Heart right ventricle (tissue), 16 donors: ENCODE results near the gene CD247. TPM values are rescaled to one million over a fixed set of nuclear protein-coding genes. Genes with fewer than 3 reads are reported as not detected.
A peak's percentile ranks its signal among the peaks of the same experiment; 100 is the strongest.

Experiments used
- ATAC-seq, 8 donors: fragments of 200-7000 bp; cut with Tn5 transposase; one replicate each; pipeline ENCODE4 v1.9.1; 2020; ENCODE audit warnings: mild to moderate bottlenecking in 8 of 8, moderate library complexity in 8 of 8, moderate number of reproducible peaks in 1 of 8
- DNase-seq, 2 donors: peaks; one replicate each; pipeline ENCODE4 v3.0.0-alpha.2; 2020
- H3K27ac ChIP-seq, 10 donors: fragments of 200-600 bp; sonication (generic) in 2 of 10; one replicate each; pipeline versions ENCODE4 v1.5.0 to v1.8.0; 2020 to 2022; ENCODE audit warnings: mild to moderate bottlenecking in 3 of 10
- H3K27me3 ChIP-seq, 7 donors: fragments of 200-600 bp; one replicate each; pipeline ENCODE4 v1.8.0; 2021 to 2022; ENCODE audit warnings: mild to moderate bottlenecking in 2 of 7
- H3K36me3 ChIP-seq, 9 donors: fragments of 200-600 bp; sonication (generic) in 1 of 9; one replicate each; pipeline versions ENCODE4 v1.5.0 to v1.8.0; 2020 to 2022; ENCODE audit warnings: mild to moderate bottlenecking in 2 of 9
- H3K4me1 ChIP-seq, 9 donors: fragments of 200-600 bp; sonication (generic) in 1 of 9; one replicate each; pipeline versions ENCODE4 v1.5.0 to v1.8.0; 2020 to 2022; ENCODE audit warnings: mild to moderate bottlenecking in 4 of 9
- H3K4me3 ChIP-seq, 10 donors: fragments of 200-600 bp; sonication (generic) in 2 of 10; one replicate each; pipeline versions ENCODE4 v1.5.0 to v1.8.0; 2020 to 2022; ENCODE audit warnings: mild to moderate bottlenecking in 7 of 10, moderate library complexity in 2 of 10
- H3K9me3 ChIP-seq, 11 donors: fragments of 200-600 bp in 10 of 11; sonication (generic) in 2 of 11; one replicate each; pipeline versions ENCODE4 v1.5.0 to v1.8.0; 2013 to 2022; ENCODE audit warnings: mild to moderate bottlenecking in 2 of 11, control low read depth in 1 of 11, moderate library complexity in 1 of 11
- CTCF ChIP-seq, 9 donors: fragments of 200-600 bp; sonication (generic) in 2 of 9; IDR thresholded peaks; one replicate each; pipeline versions ENCODE4 v1.5.0 to v1.8.0; 2021 to 2022; ENCODE audit warnings: antibody characterized with exemption in 9 of 9, mild to moderate bottlenecking in 5 of 9, moderate library complexity in 1 of 9
- WGBS, 2 donors: extraction: QIAGEN DNeasy Blood & Tissue Kit; methylation state at CpG; one replicate each; pipeline ENCODE4 v1.1.7; 2013; ENCODE audit warnings: inconsistent platforms in 1 of 2; 5-methylcytosine and 5-hydroxymethylcytosine counted together
- intact Hi-C, 10 donors: fragments of 100-400 bp; cut with DNase I; formaldehyde crosslinking; loops; one replicate each; pipeline versions ENCODE4 v1.11.1 to v1.14.2; 2022
- polyA plus RNA-seq, 2 donors: library from polyadenylated mRNA; stranded (reverse); fragments of 200-250 nt; gene quantifications; one replicate each; pipeline ENCODE4 v1.2.3, GENCODE V29; 2013
- total RNA-seq, 10 donors: library from RNA; stranded (reverse); fragmentation: NEBNext Ultra II Directional in 3 of 10; extraction: Animal tissue kit (Norgen Biotek cat#: 25700) in 3 of 10; gene quantifications; one replicate each; pipeline versions ENCODE4 v1.2.1 to v1.2.4, GENCODE V29; 2021 to 2023
- donor health status: Arrhythmogenic right ventricular cardiomyopathy.
- donor health status: ischemic (EF 13 %, LVEDD 7.1; RV severe dilation, severe dysfunction).
- donor health status: healthy with polysubstance abuse.
- donor health status: DM: no; HTN: yes; CAD: no.
- donor health status: DM: no; HTN: no; CAD: no.
- donor health status: ischemic (EF 25% LVEDD 6.9; RV normal size, moderate dysfunction).
- donor health status: ischemic (EF 25% LVEDD 5.7; RV mildly dilated, moderate dysfunction).
- donor health status: healthy.
- donor health status: DM: yes; HTN: yes; CAD: no.
- donor health status: Ischemic cardiomyopathy.
- donor health status: ischemic (EF 35%, LVEDD 5.7; RV mildly dilated, moderate dysfunction).
- donor health status: nonischemic (EF 11% LVEDD 7.7; RV severe dilation, severe dysfunction).
- donor health status: DM: yes; HTN: yes; CAD: no.
- donor health status: PGD.
- donor health status: ischemic (EF 29% LVEDD 5.4; RV normal size, mild dysfunction).
- donor health status: nonischemic (EF 23%, LVEDD 6.1; RV moderate dilation, normal function).

Gene CD247
- total and polyA plus RNA-seq, 12 donors = 0.31 to 6.5 (median 0.66) TPM; not detected in 1

- Histone ChIP-seq H3K27ac (no peak overlapping the region), H3K27me3 (no peaks in the 10 kb centered on the region), H3K36me3 (no peaks in the 10 kb centered on the region), H3K4me1 (peaks cover 0 to 2% (median 0%) of the 10 kb centered on the region in 9 donors), H3K9me3 (peaks cover 0 to 11% (median 0%) of the 10 kb centered on the region in 11 donors), H3K4me3 (no peak overlapping the region)
- no peak for DNase-seq
- ATAC-seq = no peak
- 91 to 92% methylated on average over 3 of the region's 3 CpGs for WGBS, 2 donors
- intact Hi-C loops = loop anchor here in 3 of 10 donors (5.0 to 10.0 kb wide), 3 partner anchors 63 to 263 kb away; no protein-coding TSS in a partner anchor
- TF ChIP-seq CTCF (IDR thresholded peaks at IDR 0.05) = no peak
Measured at GRCh38 chr1:167528057-167528728, 9.9 kb upstream of the CD247 start.

- ATAC-seq (no peak), DNase-seq (no peak)
- intact Hi-C loops = loop anchor here in 3 of 10 donors (5.0 to 10.0 kb wide), 3 partner anchors 62 to 262 kb away; no protein-coding TSS in a partner anchor
- Histone ChIP-seq H3K27ac (no peak overlapping the region), H3K9me3 (peaks cover 0 to 19% (median 0%) of the 10 kb centered on the region in 11 donors), H3K27me3 (no peaks in the 10 kb centered on the region), H3K4me1 (no peaks in the 10 kb centered on the region), H3K36me3 (no peaks in the 10 kb centered on the region), H3K4me3 (no peak overlapping the region)
- 65 to 67% methylated on average over 8 of the region's 8 CpGs for WGBS, 2 donors
- TF ChIP-seq CTCF (IDR thresholded peaks at IDR 0.05) = no peak
Measured at GRCh38 chr1:167526667-167527383, 8.5 kb upstream of the CD247 start.

- 85 to 86% methylated on average over 9 of the region's 9 CpGs for WGBS, 2 donors
- no peak for DNase-seq
- H3K4me3 ChIP-seq = no peak overlapping the region
- no peaks in the 10 kb centered on the region for H3K27me3 ChIP-seq
- no peak for TF ChIP-seq CTCF (IDR thresholded peaks at IDR 0.05)
- intact Hi-C loops = loop anchor here in 3 of 10 donors (5.0 to 10.0 kb wide), 3 partner anchors 60 to 260 kb away; no protein-coding TSS in a partner anchor
- peaks cover 0 to 19% (median 0%) of the 10 kb centered on the region in 11 donors for H3K9me3 ChIP-seq
- ATAC-seq = peak in 1 of 8 donors; percentile 48
- H3K4me1 ChIP-seq = no peaks in the 10 kb centered on the region
- H3K27ac ChIP-seq = no peak overlapping the region
- H3K36me3 ChIP-seq = no peaks in the 10 kb centered on the region
Measured at GRCh38 chr1:167524651-167525050, 6.3 kb upstream of the CD247 start.

GRCh38 chr1:167522246-167522645 is 3.9 kb upstream of the CD247 start:
- 87 to 92% methylated on average over 5 of the region's 5 CpGs for WGBS, 2 donors
- Histone ChIP-seq H3K27me3 (no peaks in the 10 kb centered on the region), H3K9me3 (peaks cover 0 to 19% (median 0%) of the 10 kb centered on the region in 11 donors), H3K4me3 (no peak overlapping the region), H3K27ac (no peak overlapping the region), H3K4me1 (no peaks in the 10 kb centered on the region), H3K36me3 (no peaks in the 10 kb centered on the region)
- TF ChIP-seq CTCF (IDR thresholded peaks at IDR 0.05) = no peak
- ATAC-seq (no peak), DNase-seq (no peak)
- intact Hi-C loops = loop anchor here in 2 of 10 donors (10.0 kb wide), 2 partner anchors 57 to 257 kb away; no protein-coding TSS in a partner anchor
